Choroid plexus epithelial cell (primary cell): ENCODE data around the gene OXCT2.

Experiments
- DNase-seq: peaks from one replicate; pipeline ENCODE4 v3.0.0-alpha.2; 2010; ENCODE audit warnings: low read depth
- H3K4me3 ChIP-seq: 2 replicates; pipeline ENCODE4 v1.5.1; 2011; ENCODE audit warnings: low read depth, mild to moderate bottlenecking, control low read depth, low read length, moderate library complexity
- CTCF ChIP-seq: conservative IDR thresholded peaks from 2 replicates; pipeline ENCODE4 v1.5.1; 2011; ENCODE audit warnings: low read depth, mild to moderate bottlenecking, control low read depth, inconsistent platforms, low read length, moderate library complexity

Gene OXCT2

DNA sequence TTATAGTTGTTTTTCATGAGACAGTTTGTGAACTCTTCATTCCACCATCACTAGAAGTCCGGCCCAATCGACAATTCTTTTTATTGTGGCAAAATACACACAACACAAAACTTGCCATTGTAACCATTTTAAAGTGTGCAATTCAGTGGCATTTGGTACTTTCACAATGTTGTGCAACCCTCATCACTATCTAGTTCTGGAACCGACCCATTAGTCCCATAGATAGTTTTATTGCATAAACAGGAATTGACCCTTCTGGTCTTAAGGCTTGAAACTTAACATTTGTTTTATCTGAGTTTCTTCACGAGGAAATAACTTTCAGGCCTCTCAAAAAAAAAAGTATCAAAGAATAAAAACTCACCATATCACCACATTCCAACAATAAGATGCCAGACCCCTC lies 41.3 kb downstream of the OXCT2 start:
- no peak for TF ChIP-seq CTCF
- no peak overlapping the region for H3K4me3 ChIP-seq
- DNase-seq, result no peak

- TF ChIP-seq CTCF, result no peak
- no peak overlapping the region for H3K4me3 ChIP-seq
- no peak for DNase-seq
These were observed 42.1 kb downstream of the OXCT2 start for GRCh38 chr1:39729030-39729429.

- no peak for DNase-seq
- TF ChIP-seq CTCF, result no peak
- no peak overlapping the region for H3K4me3 ChIP-seq
These were observed 43.2 kb downstream of the OXCT2 start for GRCh38 chr1:39727932-39728317.

GRCh38 chr1:39727221-39727931 lies 43.8 kb downstream of the OXCT2 start:
- DNase-seq, result no peak
- TF ChIP-seq CTCF, result no peak
- no peak overlapping the region for H3K4me3 ChIP-seq

GRCh38 chr1:39726600-39726999 lies 44.5 kb downstream of the OXCT2 start:
- no peak for TF ChIP-seq CTCF

GRCh38 chr1:39722495-39722894 lies 48.7 kb downstream of the OXCT2 start:
- TF ChIP-seq CTCF, result no peak
- DNase-seq, result no peak
- no peak overlapping the region for H3K4me3 ChIP-seq

More at GRCh38 chr1:39726600-39726999, 44.5 kb downstream of the OXCT2 start:
- DNase-seq, result no peak
- no peak overlapping the region for H3K4me3 ChIP-seq

- H3K4me3 ChIP-seq, result no peak overlapping the region
- DNase-seq, result no peak
- TF ChIP-seq CTCF, result no peak
These were observed 49.5 kb downstream of the OXCT2 start for GRCh38 chr1:39721664-39722063.
